NCI-H510A treated with DMSO at 0.1 percent for 48 hours (cell line): ENCODE results near the gene PRKCD.
A peak's percentile ranks its signal among the peaks of the same experiment; 100 is the strongest.

ENCODE experiments used
- DNase-seq: peaks from one replicate; lab custom pipeline; 2025; lab: John Stamatoyannopoulos, UW

The PRKCD gene

GRCh38 chr3:53217175-53217574, 56.2 kb downstream of the PRKCD start:
- DNase-seq: no peak

GRCh38 chr3:53218131-53218530, 57.1 kb downstream of the PRKCD start:
- no peak for DNase-seq

- DNase-seq: peak; percentile 24
Measured at GRCh38 chr3:53219895-53220483, 59.0 kb downstream of the PRKCD start.

- DNase-seq: no peak
Measured at GRCh38 chr3:53221345-53221744, 60.3 kb downstream of the PRKCD start.

- no peak for DNase-seq
Measured at GRCh38 chr3:53221827-53222182, 60.8 kb downstream of the PRKCD start.

GRCh38 chr3:53222183-53222901, 61.3 kb downstream of the PRKCD start:
- no peak for DNase-seq

GRCh38 chr3:53223025-53223424, 62.0 kb downstream of the PRKCD start:
- no peak for DNase-seq

- no peak for DNase-seq
Measured at GRCh38 chr3:53223541-53223966, 62.5 kb downstream of the PRKCD start.

- DNase-seq: no peak
Measured at GRCh38 chr3:53224026-53224425, 63.0 kb downstream of the PRKCD start.

GRCh38 chr3:53224536-53224935, 63.5 kb downstream of the PRKCD start:
- no peak for DNase-seq

- no peak for DNase-seq
Measured at GRCh38 chr3:53225181-53225580, 64.2 kb downstream of the PRKCD start.

- no peak for DNase-seq
Measured at GRCh38 chr3:53225651-53226050, 64.6 kb downstream of the PRKCD start.

GRCh38 chr3:53226142-53226840, 65.3 kb downstream of the PRKCD start:
- no peak for DNase-seq

- DNase-seq: no peak
Measured at GRCh38 chr3:53226841-53227407, 65.9 kb downstream of the PRKCD start.

- DNase-seq: no peak
Measured at GRCh38 chr3:53227993-53228885, 67.2 kb downstream of the PRKCD start.

GRCh38 chr3:53229171-53229570, 68.2 kb downstream of the PRKCD start:
- no peak for DNase-seq

- DNase-seq: no peak
Measured at GRCh38 chr3:53229606-53230005, 68.6 kb downstream of the PRKCD start.

GRCh38 chr3:53230041-53230621, 69.1 kb downstream of the PRKCD start:
- DNase-seq: no peak

- DNase-seq: no peak
Measured at GRCh38 chr3:53230789-53231188, 69.8 kb downstream of the PRKCD start.

GRCh38 chr3:53231532-53232511, 70.8 kb downstream of the PRKCD start:
- no peak for DNase-seq
